ENCODE measurements around the gene SLC2A13. TPM values are rescaled to one million over a fixed set of nuclear protein-coding genes. Genes with fewer than 3 reads are reported as not detected.
"Not testable (repeated sequence)": the region's sequence is repeated elsewhere in the genome, so short reads cannot be mapped to it uniquely, and the experiment has no call there.

SLC2A13 gene
- total RNA-seq, 1 experiment from 2014 or later, result 12.1 TPM

DNA sequence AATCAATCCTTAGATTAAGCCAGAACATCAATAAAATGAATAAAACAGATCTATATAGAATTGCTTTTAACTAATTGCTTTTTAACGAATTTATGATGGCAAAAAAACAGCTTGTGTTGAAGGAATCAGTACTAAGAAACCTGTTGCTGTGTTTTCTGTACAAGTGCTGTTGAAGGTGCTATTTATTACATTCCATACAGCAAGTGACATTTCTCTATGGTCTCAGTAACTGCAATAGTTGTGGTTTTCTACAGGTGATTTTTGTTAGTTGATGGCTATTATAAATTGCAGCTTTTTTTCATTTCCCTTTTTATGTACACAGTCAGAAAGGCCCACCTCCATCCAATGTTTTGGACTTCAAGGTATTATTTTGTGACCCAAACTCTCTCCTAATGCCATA lies 56.6 kb downstream of the SLC2A13 start:
- H3K4me3 ChIP-seq (ENCODE audit: low read depth in 2 of 2, low read length in 2 of 2), result no peak overlapping the region
- no TSS peak for BruUV-seq (replicated peaks)
- H3K9me3 ChIP-seq (ENCODE audit: control insufficient read depth, insufficient read depth, low read depth, low read length), result no peaks in the 10 kb centered on the region
- in situ Hi-C loops (cut with HindIII; ENCODE audit: low pct_unique_long_range_greater_than_20kb, low sequenced_read_pairs) (no loop called here), intact Hi-C loops (cut with micrococcal nuclease; ENCODE audit: unreplicated experiment) (no loop called here)
- no peak overlapping the region for H3K27ac ChIP-seq (ENCODE audit: low read length)
- no peaks in the 10 kb centered on the region for H3K36me3 ChIP-seq (ENCODE audit: control insufficient read depth, insufficient read depth, low read length)
- ChIA-PET CTCF (no interaction called here), POLR2A (no interaction called here)
- no peak for ATAC-seq
- DNase-seq (ENCODE audit: low read depth, low spot score), result no peak
- H3K27me3 ChIP-seq (ENCODE audit: control insufficient read depth, insufficient read depth, low read length), result no peaks in the 10 kb centered on the region
- TF ChIP-seq POLR2AphosphoS5 (IDR thresholded peaks at IDR 0.05; ENCODE audit: low read depth, low read length) (no peak), TCF7L2 (IDR thresholded peaks at IDR 0.05; ENCODE audit: low read depth, low read length) (no peak), SIN3A (IDR thresholded peaks at IDR 0.05; ENCODE audit: borderline replicate concordance, insufficient read depth, low read depth, low read length) (no peak)
- TF ChIP-seq, protein P1, sequence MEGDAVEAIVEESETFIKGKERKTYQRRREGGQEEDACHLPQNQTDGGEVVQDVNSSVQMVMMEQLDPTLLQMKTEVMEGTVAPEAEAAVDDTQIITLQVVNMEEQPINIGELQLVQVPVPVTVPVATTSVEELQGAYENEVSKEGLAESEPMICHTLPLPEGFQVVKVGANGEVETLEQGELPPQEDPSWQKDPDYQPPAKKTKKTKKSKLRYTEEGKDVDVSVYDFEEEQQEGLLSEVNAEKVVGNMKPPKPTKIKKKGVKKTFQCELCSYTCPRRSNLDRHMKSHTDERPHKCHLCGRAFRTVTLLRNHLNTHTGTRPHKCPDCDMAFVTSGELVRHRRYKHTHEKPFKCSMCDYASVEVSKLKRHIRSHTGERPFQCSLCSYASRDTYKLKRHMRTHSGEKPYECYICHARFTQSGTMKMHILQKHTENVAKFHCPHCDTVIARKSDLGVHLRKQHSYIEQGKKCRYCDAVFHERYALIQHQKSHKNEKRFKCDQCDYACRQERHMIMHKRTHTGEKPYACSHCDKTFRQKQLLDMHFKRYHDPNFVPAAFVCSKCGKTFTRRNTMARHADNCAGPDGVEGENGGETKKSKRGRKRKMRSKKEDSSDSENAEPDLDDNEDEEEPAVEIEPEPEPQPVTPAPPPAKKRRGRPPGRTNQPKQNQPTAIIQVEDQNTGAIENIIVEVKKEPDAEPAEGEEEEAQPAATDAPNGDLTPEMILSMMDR (IDR thresholded peaks at IDR 0.05), result no peak
- TF ChIP-seq, protein P2, sequence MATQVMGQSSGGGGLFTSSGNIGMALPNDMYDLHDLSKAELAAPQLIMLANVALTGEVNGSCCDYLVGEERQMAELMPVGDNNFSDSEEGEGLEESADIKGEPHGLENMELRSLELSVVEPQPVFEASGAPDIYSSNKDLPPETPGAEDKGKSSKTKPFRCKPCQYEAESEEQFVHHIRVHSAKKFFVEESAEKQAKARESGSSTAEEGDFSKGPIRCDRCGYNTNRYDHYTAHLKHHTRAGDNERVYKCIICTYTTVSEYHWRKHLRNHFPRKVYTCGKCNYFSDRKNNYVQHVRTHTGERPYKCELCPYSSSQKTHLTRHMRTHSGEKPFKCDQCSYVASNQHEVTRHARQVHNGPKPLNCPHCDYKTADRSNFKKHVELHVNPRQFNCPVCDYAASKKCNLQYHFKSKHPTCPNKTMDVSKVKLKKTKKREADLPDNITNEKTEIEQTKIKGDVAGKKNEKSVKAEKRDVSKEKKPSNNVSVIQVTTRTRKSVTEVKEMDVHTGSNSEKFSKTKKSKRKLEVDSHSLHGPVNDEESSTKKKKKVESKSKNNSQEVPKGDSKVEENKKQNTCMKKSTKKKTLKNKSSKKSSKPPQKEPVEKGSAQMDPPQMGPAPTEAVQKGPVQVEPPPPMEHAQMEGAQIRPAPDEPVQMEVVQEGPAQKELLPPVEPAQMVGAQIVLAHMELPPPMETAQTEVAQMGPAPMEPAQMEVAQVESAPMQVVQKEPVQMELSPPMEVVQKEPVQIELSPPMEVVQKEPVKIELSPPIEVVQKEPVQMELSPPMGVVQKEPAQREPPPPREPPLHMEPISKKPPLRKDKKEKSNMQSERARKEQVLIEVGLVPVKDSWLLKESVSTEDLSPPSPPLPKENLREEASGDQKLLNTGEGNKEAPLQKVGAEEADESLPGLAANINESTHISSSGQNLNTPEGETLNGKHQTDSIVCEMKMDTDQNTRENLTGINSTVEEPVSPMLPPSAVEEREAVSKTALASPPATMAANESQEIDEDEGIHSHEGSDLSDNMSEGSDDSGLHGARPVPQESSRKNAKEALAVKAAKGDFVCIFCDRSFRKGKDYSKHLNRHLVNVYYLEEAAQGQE (IDR thresholded peaks at IDR 0.05; ENCODE audit: insufficient read depth in 1 of 2, low read depth in 2 of 2, low read length in 1 of 2), result no peak
- no peaks in the 10 kb centered on the region for H3K4me1 ChIP-seq (ENCODE audit: control insufficient read depth, insufficient read depth, low read length)

DNA sequence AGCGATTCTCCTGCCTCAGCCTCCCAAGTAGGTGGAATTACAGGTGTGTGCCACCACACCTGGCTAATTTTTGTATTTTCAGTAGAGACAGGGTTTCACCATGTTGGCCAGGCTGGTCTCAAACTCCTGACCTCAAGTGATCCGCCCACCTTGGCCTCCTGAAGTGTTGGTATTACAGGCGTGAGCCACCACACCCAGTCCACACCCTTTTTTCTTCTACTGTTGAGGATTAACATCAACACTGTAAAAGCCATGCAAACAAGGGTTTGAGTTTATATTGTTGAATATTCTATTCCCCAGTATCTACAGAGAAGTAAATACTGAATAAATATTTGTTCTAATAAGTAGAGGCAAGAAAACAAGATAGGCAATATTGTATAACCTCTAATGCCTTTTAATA lies 58.9 kb downstream of the SLC2A13 start:
- DNase-seq (ENCODE audit: low read depth, low spot score); H3K4me1 ChIP-seq (ENCODE audit: control insufficient read depth, insufficient read depth, low read length); in situ Hi-C loops (cut with HindIII; ENCODE audit: low pct_unique_long_range_greater_than_20kb, low sequenced_read_pairs); H3K27ac ChIP-seq (ENCODE audit: low read length); H3K9me3 ChIP-seq (ENCODE audit: control insufficient read depth, insufficient read depth, low read depth, low read length); intact Hi-C loops (cut with micrococcal nuclease; ENCODE audit: unreplicated experiment); H3K27me3 ChIP-seq (ENCODE audit: control insufficient read depth, insufficient read depth, low read length); BruUV-seq (replicated peaks); CTCF ChIA-PET; H3K36me3 ChIP-seq (ENCODE audit: control insufficient read depth, insufficient read depth, low read length); ATAC-seq; H3K4me3 ChIP-seq (ENCODE audit: low read depth in 2 of 2, low read length in 2 of 2); POLR2A ChIA-PET: not testable (repeated sequence)

DNA sequence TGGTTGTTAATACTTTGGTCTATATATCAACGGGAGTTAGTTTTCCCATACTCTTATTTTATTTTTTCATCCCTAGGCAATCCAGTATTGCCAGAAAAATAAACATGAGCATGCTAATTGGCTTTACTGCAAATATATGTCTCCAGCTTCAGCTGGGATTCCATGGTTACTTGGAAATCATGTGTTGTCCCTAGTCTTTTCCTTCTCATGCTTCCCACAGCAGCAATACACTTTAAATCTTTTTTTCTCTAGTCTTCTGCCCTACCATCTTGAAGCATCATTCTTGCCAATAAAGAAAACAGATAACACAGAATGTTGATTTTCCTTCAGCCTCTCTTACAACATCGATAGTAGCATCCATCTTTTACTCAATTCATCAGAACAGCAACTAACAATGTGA lies 60.2 kb downstream of the SLC2A13 start:
- CTCF ChIA-PET, result no interaction called here
- intact Hi-C loops (cut with micrococcal nuclease; ENCODE audit: unreplicated experiment), result no loop called here
- Histone ChIP-seq H3K36me3 (ENCODE audit: control insufficient read depth, insufficient read depth, low read length) (no peaks in the 10 kb centered on the region), H3K4me3 (ENCODE audit: low read depth in 2 of 2, low read length in 2 of 2) (no peak overlapping the region), H3K9me3 (ENCODE audit: control insufficient read depth, insufficient read depth, low read depth, low read length) (no peaks in the 10 kb centered on the region), H3K27me3 (ENCODE audit: control insufficient read depth, insufficient read depth, low read length) (no peaks in the 10 kb centered on the region), H3K27ac (ENCODE audit: low read length) (no peak overlapping the region), H3K4me1 (ENCODE audit: control insufficient read depth, insufficient read depth, low read length) (no peaks in the 10 kb centered on the region)
- POLR2A ChIA-PET, result no interaction called here
- no peak for DNase-seq (ENCODE audit: low read depth, low spot score)
- no TSS peak for BruUV-seq (replicated peaks)
- TF ChIP-seq SIN3A (IDR thresholded peaks at IDR 0.05; ENCODE audit: borderline replicate concordance, insufficient read depth, low read depth, low read length) (no peak), TCF7L2 (IDR thresholded peaks at IDR 0.05; ENCODE audit: low read depth, low read length) (no peak), POLR2AphosphoS5 (IDR thresholded peaks at IDR 0.05; ENCODE audit: low read depth, low read length) (no peak)
- TF ChIP-seq, protein P1 (IDR thresholded peaks at IDR 0.05), result no peak
- TF ChIP-seq, protein P2 (IDR thresholded peaks at IDR 0.05; ENCODE audit: insufficient read depth in 1 of 2, low read depth in 2 of 2, low read length in 1 of 2), result no peak
- no peak for ATAC-seq
- in situ Hi-C loops (cut with HindIII; ENCODE audit: low pct_unique_long_range_greater_than_20kb, low sequenced_read_pairs), result no loop called here
